Measurements from ENCODE around the gene PCLO.

Gene PCLO

DNA sequence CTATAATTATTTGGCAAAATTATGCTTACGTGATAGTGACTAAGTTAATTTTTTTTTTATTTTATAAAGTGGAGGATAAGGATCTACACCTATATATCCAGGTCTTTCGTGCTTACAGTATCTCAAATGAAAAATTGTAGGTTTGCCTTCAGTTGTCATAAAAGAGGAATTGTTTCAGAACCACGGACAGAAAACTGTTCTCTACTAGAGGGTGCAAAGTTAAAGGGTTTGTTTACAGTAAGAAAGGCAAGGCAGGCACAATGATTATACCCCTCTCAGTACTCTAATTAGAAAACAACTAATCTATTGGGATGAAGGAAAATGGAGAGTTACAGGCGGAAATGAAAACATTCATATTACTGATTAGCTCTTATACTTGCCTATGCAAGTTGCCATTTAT lies 1.5 kb downstream of the PCLO start:
- H3K9me3 Mint-ChIP-seq = no peaks in the 10 kb centered on the region
- DNase-seq = no peak
- no peaks in the 10 kb centered on the region for H3K36me3 Mint-ChIP-seq (ENCODE audit: low read depth)
- peaks cover 24% of the 10 kb centered on the region for H3K4me1 Mint-ChIP-seq
- H3K27ac Mint-ChIP-seq = no peak overlapping the region
- peak overlapping the region; percentile 91 for H3K4me3 Mint-ChIP-seq
- TF ChIP-seq, protein P1, sequence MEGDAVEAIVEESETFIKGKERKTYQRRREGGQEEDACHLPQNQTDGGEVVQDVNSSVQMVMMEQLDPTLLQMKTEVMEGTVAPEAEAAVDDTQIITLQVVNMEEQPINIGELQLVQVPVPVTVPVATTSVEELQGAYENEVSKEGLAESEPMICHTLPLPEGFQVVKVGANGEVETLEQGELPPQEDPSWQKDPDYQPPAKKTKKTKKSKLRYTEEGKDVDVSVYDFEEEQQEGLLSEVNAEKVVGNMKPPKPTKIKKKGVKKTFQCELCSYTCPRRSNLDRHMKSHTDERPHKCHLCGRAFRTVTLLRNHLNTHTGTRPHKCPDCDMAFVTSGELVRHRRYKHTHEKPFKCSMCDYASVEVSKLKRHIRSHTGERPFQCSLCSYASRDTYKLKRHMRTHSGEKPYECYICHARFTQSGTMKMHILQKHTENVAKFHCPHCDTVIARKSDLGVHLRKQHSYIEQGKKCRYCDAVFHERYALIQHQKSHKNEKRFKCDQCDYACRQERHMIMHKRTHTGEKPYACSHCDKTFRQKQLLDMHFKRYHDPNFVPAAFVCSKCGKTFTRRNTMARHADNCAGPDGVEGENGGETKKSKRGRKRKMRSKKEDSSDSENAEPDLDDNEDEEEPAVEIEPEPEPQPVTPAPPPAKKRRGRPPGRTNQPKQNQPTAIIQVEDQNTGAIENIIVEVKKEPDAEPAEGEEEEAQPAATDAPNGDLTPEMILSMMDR (IDR thresholded peaks at IDR 0.05) = no peak
- H3K27me3 Mint-ChIP-seq (ENCODE audit: low read depth, poor library complexity) = peaks cover 16% of the 10 kb centered on the region

- TF ChIP-seq, protein P1 (IDR thresholded peaks at IDR 0.05) = no peak
- Mint-ChIP-seq H3K27ac (no peak overlapping the region), H3K27me3 (ENCODE audit: low read depth, poor library complexity) (peaks cover 16% of the 10 kb centered on the region), H3K4me3 (no peak overlapping the region), H3K36me3 (ENCODE audit: low read depth) (no peaks in the 10 kb centered on the region), H3K4me1 (peaks cover 24% of the 10 kb centered on the region), H3K9me3 (no peaks in the 10 kb centered on the region)
- no peak for DNase-seq
Observed at GRCh38 chr7:83159731-83160130, 3.0 kb downstream of the PCLO start.

DNA sequence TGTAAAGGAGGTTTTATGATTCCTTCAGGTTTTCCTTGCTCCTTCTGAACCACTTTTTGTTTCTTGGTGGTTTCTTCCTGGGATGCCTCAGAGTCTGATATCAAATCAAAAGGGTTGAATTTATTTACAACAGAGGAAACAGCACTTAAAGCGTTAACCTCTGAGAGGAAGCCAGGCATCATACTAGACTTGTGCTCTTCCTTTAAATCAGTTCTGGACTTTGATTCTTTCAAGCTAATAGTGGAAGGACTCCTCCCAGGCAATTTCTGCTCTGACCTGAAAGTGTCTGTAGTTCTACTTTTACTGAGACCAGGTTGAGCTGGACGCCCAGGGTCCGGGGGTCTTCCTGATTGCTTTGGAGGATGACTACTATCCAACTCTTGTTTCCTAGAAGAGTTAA lies 6.7 kb downstream of the PCLO start:
- Mint-ChIP-seq H3K36me3 (ENCODE audit: low read depth) (no peaks in the 10 kb centered on the region), H3K4me1 (peaks cover under 1% of the 10 kb centered on the region), H3K9me3 (no peaks in the 10 kb centered on the region), H3K27ac (no peak overlapping the region), H3K4me3 (no peak overlapping the region), H3K27me3 (ENCODE audit: low read depth, poor library complexity) (peaks cover 7% of the 10 kb centered on the region)
- TF ChIP-seq, protein P1 (IDR thresholded peaks at IDR 0.05) = no peak
- DNase-seq = no peak

DNA sequence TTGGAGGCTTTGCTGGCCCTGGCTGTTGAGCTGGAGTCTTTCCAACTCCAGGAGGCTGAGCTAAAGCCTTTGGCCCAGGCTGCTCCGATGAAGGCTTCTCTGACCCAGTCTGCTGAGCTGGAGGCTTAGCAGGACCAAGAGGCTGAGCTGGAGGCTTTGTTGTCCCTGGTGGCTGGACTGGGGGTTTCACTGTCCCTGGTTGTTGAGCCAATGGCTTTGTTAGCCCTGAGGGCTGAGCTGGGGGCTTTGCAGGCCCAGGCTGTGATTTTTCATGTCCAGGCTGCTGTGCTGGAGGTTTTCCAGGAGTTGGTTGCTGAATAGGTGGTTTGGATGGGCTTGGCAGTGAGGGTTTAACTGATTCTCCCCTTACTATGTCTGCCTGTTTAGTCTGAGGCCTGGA lies 7.3 kb downstream of the PCLO start:
- no peaks in the 10 kb centered on the region for H3K36me3 Mint-ChIP-seq (ENCODE audit: low read depth)
- no peak overlapping the region for H3K4me3 Mint-ChIP-seq
- H3K4me1 Mint-ChIP-seq = no peaks in the 10 kb centered on the region
- DNase-seq = no peak
- H3K9me3 Mint-ChIP-seq = no peaks in the 10 kb centered on the region
- TF ChIP-seq, protein P1 (IDR thresholded peaks at IDR 0.05) = no peak
- H3K27ac Mint-ChIP-seq = no peak overlapping the region
- H3K27me3 Mint-ChIP-seq (ENCODE audit: low read depth, poor library complexity) = peaks cover 3% of the 10 kb centered on the region

- H3K27me3 Mint-ChIP-seq (ENCODE audit: low read depth, poor library complexity) = peaks cover under 1% of the 10 kb centered on the region
- H3K27ac Mint-ChIP-seq = no peak overlapping the region
- no peaks in the 10 kb centered on the region for H3K9me3 Mint-ChIP-seq
- DNase-seq = no peak
- no peaks in the 10 kb centered on the region for H3K4me1 Mint-ChIP-seq
- TF ChIP-seq, protein P1 (IDR thresholded peaks at IDR 0.05) = no peak
- H3K36me3 Mint-ChIP-seq (ENCODE audit: low read depth) = no peaks in the 10 kb centered on the region
- H3K4me3 Mint-ChIP-seq = no peak overlapping the region
Observed at GRCh38 chr7:83153419-83153818, 9.3 kb downstream of the PCLO start.

DNA sequence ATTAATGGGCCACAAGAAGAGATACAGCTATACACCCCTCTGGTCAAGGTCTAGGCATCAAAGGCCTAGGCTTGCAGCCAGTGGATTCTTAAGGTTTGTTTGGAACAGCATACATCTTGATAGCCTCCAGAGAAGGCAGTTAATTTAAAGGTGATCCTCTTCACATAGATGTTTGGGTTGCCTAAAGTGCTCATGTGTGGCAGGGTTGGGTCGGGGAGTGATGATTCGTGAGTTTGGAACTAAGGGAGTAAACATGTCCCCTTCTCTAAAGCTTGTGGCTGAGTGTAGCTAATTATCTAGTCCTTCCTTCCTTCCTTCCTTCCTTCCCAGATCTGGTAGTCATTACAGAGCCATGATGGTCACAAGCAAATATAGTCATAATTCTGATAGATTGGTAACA lies 12.4 kb downstream of the PCLO start:
- Mint-ChIP-seq H3K36me3 (ENCODE audit: low read depth) (no peaks in the 10 kb centered on the region), H3K27ac (no peak overlapping the region)

More for the DNA sequence above, 12.4 kb downstream of the PCLO start:
- H3K9me3 Mint-ChIP-seq = no peaks in the 10 kb centered on the region
- no peak overlapping the region for H3K4me3 Mint-ChIP-seq
- DNase-seq = no peak
- H3K4me1 Mint-ChIP-seq = no peaks in the 10 kb centered on the region
- TF ChIP-seq, protein P1 (IDR thresholded peaks at IDR 0.05) = no peak
- no peaks in the 10 kb centered on the region for H3K27me3 Mint-ChIP-seq (ENCODE audit: low read depth, poor library complexity)

Data from nephron progenitor cell (in vitro differentiated cells).